HG03025 (cell line): Measurements from ENCODE around the gene PFKFB2.
"Not testable (repeated sequence)": the region's sequence is repeated elsewhere in the genome, so short reads cannot be mapped to it uniquely, and the experiment has no call there.

Experiments
- ATAC-seq: cut with Tn5 transposase; IDR thresholded peaks from one replicate; pipeline ENCODE4 v1.9.1; 2021; ENCODE audit warnings: mild to moderate bottlenecking, moderate library complexity; ENCODE audit not compliant: unreplicated experiment, low FRiP score

Gene PFKFB2

GRCh38 chr1:207035877-207036551, 17.1 kb upstream of the PFKFB2 start:
- no peak for ATAC-seq

- ATAC-seq, result no peak
Measured at GRCh38 chr1:207036865-207037264, 16.2 kb upstream of the PFKFB2 start.

DNA sequence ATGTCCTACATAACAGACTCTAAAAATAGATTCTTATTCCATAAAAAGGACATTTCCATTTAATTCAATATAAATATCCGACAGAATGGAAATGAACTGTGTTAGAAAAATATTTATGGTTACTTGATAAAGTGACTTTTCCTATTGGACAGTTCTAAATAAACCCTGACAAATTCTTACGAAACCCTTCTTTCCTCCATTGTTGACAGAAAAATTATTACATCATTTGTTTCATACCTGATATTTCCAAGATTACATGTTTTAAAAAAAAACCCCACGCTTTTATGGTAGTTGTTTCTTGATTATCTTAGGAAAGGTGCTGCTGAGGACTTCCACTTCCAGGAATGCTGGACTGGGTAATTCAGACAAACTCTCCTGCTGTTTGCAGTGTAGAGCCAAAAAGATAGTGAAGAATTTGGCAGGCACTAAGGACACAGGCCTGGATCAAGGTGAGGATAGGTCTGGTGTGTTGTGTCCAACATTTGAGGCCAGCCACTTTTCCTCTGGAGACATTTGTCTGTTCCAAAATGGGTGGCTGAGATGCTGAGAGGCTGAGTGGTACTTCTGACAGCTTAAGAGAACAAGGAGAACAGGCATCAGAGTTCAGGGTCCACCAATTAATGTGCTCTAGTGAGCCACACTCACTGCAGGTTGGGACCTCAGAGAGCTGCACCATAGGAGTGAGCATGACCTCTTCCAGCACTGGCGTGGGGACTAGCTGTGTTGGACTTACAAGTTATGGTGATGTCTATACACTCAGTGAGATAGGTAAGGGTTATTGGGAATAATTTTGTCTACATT, 13.5 kb upstream of the PFKFB2 start:
- no peak for ATAC-seq

GRCh38 chr1:207040181-207040533, 12.9 kb upstream of the PFKFB2 start:
- ATAC-seq, result no peak

GRCh38 chr1:207041397-207041796, 11.7 kb upstream of the PFKFB2 start:
- not testable (repeated sequence) for ATAC-seq

DNA sequence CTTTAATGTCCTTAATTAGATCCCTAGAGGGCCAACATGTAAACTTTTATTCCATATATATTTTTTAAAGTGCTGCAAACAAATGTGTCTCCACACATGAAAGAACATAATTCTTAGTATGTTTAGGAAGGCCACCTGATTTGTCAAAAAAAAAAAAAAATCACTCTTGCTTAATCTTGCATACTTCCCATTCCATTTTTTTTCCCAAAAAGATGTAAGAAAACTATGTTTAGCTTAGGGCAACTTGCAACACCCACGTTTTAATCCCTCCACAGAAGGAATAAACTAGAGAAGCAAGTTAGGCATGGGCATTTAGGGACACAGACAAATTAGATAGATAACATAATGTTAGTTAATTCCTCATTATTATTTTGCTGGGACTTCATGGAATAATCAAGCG, 7.6 kb upstream of the PFKFB2 start:
- ATAC-seq, result no peak

DNA sequence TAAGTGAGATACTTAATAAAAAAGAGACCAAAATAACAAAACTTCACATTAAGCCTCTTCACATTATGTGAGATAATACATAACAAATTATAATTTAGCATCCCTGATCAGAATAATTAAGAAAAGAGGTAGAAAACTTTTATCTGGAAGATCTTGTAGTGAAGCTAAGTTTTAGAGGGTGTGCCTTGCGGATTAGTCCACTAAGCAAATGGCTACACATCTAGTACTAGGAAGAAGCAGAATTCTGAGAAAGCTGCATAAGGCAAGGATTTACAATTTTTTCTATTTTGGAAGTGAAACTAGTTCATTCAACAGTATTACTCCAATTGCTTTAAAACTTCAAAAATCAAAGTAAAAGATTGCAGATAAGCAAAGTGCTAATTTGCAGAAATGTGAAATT, 5.6 kb upstream of the PFKFB2 start:
- no peak for ATAC-seq

DNA sequence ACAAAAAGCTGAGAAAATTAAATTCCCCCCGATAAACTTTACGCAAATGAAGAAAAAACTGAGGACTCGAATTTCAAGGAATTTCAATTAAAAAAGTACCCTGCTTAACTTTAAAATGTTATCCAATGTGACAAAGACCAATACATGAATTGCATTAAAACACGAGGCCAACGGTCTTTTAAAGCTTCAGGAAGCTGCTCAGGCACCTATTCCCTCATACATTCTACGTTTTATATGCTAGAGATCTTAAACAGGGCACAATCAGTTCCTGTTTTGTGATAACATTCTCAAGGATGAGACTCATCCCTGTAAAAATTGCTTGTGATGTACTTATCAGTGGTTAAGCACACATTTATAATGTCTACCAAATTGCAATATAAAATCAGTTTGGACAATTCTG, 5.0 kb upstream of the PFKFB2 start:
- ATAC-seq, result no peak

DNA sequence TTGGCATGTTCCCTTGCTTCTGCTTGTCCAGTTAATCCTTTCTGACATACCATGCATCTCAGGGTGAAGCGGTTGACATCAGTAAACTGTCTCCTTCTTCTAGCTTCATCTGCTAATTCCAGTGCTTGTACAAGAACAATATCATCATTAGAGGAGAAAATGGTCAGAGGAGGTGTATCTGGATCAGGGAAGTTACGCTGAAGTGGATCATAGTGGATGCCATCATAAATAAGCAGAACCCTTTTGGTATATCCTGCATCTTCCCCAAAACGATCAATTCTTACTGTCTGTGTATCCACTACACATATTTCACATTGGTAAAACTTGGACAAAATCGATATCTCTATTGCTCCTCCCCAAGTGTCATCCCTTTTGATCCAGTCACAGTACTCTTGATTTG, 4.0 kb upstream of the PFKFB2 start:
- ATAC-seq, result no peak

GRCh38 chr1:207049514-207049913, 3.6 kb upstream of the PFKFB2 start:
- no peak for ATAC-seq

DNA sequence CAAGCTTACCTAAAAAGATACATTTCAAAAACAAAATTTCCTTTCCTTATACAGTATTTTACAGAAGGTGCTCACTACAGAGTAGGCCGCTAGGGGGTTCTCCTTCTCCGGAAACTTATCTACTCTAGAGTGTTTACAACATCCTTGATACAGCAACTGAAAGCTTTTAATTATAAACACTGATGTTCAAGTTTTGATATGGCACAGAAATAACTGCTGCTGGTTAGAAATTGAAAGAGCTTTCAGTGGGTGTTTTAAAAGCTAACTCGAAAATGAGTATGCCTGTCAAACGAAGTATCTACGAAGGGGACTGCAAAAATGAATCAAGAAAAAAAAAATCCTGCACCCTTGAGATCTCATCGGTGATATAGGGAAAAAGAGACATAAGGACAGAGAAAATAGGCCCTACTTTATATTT, 3.1 kb upstream of the PFKFB2 start:
- no peak for ATAC-seq

GRCh38 chr1:207050480-207051190, 2.4 kb upstream of the PFKFB2 start:
- ATAC-seq, result no peak

- no peak for ATAC-seq
Measured at GRCh38 chr1:207051191-207051943, 1.7 kb upstream of the PFKFB2 start, which contains the start of gene YOD1. YOD1 (minus strand) TSS chr1:207051208; CDS start chr1:207051030, 178 bp downstream.

- ATAC-seq, result no peak
Measured at GRCh38 chr1:207054491-207054890, 1.4 kb downstream of the PFKFB2 start.

GRCh38 chr1:207055386-207056001, 2.4 kb downstream of the PFKFB2 start:
- ATAC-seq, result no peak

GRCh38 chr1:207056673-207057072, 3.6 kb downstream of the PFKFB2 start:
- no peak for ATAC-seq

- no peak for ATAC-seq
Measured at GRCh38 chr1:207058252-207058651, 5.2 kb downstream of the PFKFB2 start.

DNA sequence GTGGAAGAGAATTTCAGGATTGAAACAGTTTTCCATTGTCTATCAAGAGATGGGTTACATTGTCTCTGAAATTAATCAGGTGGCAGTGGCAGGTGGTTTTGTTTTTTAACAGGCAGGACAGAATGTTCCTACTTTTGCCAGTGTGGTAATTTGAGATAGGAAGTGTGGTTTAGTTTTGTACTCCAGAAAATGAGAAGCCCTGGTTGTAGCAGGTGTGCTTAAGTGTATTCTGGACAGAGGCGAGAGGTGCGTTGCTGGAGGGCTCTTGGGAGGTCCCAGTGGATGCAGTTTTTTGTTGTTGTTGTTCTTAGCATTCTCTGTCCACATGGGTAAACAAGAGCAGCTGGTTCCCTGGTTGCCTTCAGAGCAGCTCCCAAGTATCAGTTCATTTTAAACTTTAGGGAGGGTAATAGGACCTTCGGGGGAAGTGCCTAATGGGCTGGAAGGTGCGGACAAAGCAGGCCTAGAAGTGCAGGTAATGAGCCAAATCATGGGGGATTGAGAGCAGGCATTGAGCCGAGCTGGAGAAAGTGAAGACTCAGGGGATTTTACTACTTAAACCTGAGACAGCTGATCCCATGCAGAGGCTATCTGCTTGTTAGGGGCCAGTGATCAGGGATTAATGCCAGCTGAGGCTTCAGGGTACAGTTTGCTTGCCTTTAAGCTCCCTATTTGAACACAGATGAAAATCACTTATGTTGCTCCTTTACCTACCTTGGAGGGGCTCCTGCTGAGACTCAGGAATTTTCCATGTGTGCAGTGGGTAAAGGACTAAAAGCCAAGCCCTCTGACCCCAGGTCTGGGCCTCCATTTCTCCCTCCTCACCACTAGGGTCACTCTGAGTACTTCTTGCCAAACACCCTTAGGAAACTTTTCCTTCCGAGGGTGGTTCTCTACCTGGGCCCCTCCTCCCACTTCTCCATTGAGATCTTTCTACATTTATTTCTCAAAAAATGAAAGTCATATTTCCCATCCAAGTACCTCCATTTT, 6.1 kb downstream of the PFKFB2 start:
- no peak for ATAC-seq

GRCh38 chr1:207059881-207060280, 6.8 kb downstream of the PFKFB2 start:
- ATAC-seq, result no peak
